Smooth muscle cell (in vitro differentiated cells): Measurements from ENCODE around the gene PRKAG3. TPM values are rescaled to one million over a fixed set of nuclear protein-coding genes. Genes with fewer than 3 reads are reported as not detected.

Source experiments
- DNase-seq: peaks from one replicate; lab custom pipeline; 2025; ENCODE audit not compliant: unreplicated experiment; lab: John Stamatoyannopoulos, UW
- H2AFZ ChIP-seq: fragments of 200-600 bp; sonication (generic); 2 replicates; pipeline ENCODE4 v1.6.0; 2016; ENCODE audit warnings: antibody characterized with exemption, low read depth, mild to moderate bottlenecking
- H3F3A ChIP-seq: fragments of 200-600 bp; sonication (generic); 2 replicates; pipeline ENCODE4 v1.6.0; 2017; ENCODE audit warnings: antibody characterized with exemption, low read depth
- H3K27ac ChIP-seq: fragments of 200-600 bp; sonication (generic); 2 replicates; pipeline ENCODE4 v1.5.1; 2016; ENCODE audit warnings: low read depth, mild to moderate bottlenecking
- H3K27me3 ChIP-seq: fragments of 200-600 bp; sonication (generic); 2 replicates; pipeline ENCODE4 v1.6.1; 2016; ENCODE audit warnings: low read depth, mild to moderate bottlenecking
- H3K36me3 ChIP-seq: fragments of 200-600 bp; sonication (generic); 2 replicates; pipeline ENCODE4 v1.5.1; 2016; ENCODE audit warnings: low read depth
- H3K4me1 ChIP-seq: fragments of 200-600 bp; sonication (generic); 2 replicates; pipeline ENCODE4 v1.5.1; 2016; ENCODE audit warnings: low read depth
- H3K4me2 ChIP-seq: fragments of 200-600 bp; sonication (generic); 2 replicates; pipeline ENCODE4 v1.6.0; 2016; ENCODE audit warnings: mild to moderate bottlenecking
- H3K4me3 ChIP-seq: fragments of 200-600 bp; sonication (generic); 2 replicates; pipeline ENCODE4 v1.5.1; 2016; ENCODE audit warnings: mild to moderate bottlenecking
- H3K79me2 ChIP-seq: fragments of 200-600 bp; sonication (generic); 2 replicates; pipeline ENCODE4 v1.6.0; 2016; ENCODE audit warnings: low read depth, mild to moderate bottlenecking
- H3K9ac ChIP-seq: fragments of 200-600 bp; sonication (generic); 2 replicates; pipeline ENCODE4 v1.6.0; 2016; ENCODE audit warnings: low read depth
- H3K9me3 ChIP-seq: fragments of 200-600 bp; sonication (generic); replicated peaks from 2 replicates; pipeline ENCODE4 v1.5.1; 2016; ENCODE audit warnings: low read depth
- H4K20me1 ChIP-seq: fragments of 200-600 bp; sonication (generic); 2 replicates; pipeline ENCODE4 v1.6.0; 2016; ENCODE audit warnings: low read depth
- WGBS: methylation state at CpG from one replicate; pipeline ENCODE4 v1.1.7; 2016; ENCODE audit warnings: low lambda C conversion rate; 5-methylcytosine and 5-hydroxymethylcytosine counted together
- polyA plus RNA-seq: library from polyadenylated mRNA; unstranded; fragments of >200 nt; fragmentation: Nextera tagmentation; extraction: Ambion mirVana; gene quantifications from 2 replicates; pipeline ENCODE4 v1.2.1, GENCODE V29; 2016
- total RNA-seq: library from RNA; depleted of rRNA; stranded (reverse); fragments of >200 nt; gene quantifications from 2 replicates; pipeline ENCODE4 v1.2.3, GENCODE V29; 2014
- TF ChIP-seq, protein P1 (sequence below): fragments of 200-600 bp; sonication (generic); IDR thresholded peaks from 2 replicates; pipeline ENCODE4 v1.5.1; 2017; ENCODE audit warnings: borderline replicate concordance, mild to moderate bottlenecking, antibody characterized with exemption; ENCODE audit not compliant: insufficient read depth, poor library complexity, severe bottlenecking

PRKAG3 gene
- total and polyA plus RNA-seq, 2 experiments from 2014 or later: not detected

DNA sequence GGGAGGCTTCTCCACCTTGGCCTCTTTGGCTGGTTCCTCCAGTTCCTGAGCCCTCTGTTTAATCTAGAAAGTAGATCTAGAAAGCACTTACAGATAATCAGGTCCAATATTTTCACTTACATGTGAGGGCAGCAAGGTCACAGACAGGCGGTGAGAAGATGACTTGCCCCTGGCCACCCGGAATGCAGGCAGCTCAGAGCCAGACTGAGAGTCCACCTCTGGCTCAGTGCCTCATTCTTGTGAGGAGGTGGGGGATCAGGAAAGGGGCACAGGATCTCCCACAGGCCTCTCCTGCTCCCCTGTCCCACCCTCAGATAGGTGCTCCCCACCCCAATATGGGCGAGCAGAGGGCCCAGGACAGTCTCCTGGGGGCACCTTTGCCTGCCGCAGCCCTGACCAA is 33.8 kb upstream of the PRKAG3 start:
- H3K27ac ChIP-seq: no peak overlapping the region
- no peaks in the 10 kb centered on the region for H3F3A ChIP-seq
- H3K27me3 ChIP-seq: peaks cover 36% of the 10 kb centered on the region
- no peaks in the 10 kb centered on the region for H3K36me3 ChIP-seq
- H3K4me2 ChIP-seq: no peak overlapping the region
- no peak for DNase-seq
- no peak overlapping the region for H3K4me3 ChIP-seq
- TF ChIP-seq, protein P1, sequence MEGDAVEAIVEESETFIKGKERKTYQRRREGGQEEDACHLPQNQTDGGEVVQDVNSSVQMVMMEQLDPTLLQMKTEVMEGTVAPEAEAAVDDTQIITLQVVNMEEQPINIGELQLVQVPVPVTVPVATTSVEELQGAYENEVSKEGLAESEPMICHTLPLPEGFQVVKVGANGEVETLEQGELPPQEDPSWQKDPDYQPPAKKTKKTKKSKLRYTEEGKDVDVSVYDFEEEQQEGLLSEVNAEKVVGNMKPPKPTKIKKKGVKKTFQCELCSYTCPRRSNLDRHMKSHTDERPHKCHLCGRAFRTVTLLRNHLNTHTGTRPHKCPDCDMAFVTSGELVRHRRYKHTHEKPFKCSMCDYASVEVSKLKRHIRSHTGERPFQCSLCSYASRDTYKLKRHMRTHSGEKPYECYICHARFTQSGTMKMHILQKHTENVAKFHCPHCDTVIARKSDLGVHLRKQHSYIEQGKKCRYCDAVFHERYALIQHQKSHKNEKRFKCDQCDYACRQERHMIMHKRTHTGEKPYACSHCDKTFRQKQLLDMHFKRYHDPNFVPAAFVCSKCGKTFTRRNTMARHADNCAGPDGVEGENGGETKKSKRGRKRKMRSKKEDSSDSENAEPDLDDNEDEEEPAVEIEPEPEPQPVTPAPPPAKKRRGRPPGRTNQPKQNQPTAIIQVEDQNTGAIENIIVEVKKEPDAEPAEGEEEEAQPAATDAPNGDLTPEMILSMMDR: no peak
- no peak overlapping the region for H2AFZ ChIP-seq
- 77% methylated on average over 4 of the region's 4 CpGs for WGBS
- H3K79me2 ChIP-seq: no peaks in the 10 kb centered on the region
- H3K4me1 ChIP-seq: no peaks in the 10 kb centered on the region
- H3K9ac ChIP-seq: no peak overlapping the region
- no peaks in the 10 kb centered on the region for H4K20me1 ChIP-seq
- H3K9me3 ChIP-seq: no peaks in the 10 kb centered on the region

DNA sequence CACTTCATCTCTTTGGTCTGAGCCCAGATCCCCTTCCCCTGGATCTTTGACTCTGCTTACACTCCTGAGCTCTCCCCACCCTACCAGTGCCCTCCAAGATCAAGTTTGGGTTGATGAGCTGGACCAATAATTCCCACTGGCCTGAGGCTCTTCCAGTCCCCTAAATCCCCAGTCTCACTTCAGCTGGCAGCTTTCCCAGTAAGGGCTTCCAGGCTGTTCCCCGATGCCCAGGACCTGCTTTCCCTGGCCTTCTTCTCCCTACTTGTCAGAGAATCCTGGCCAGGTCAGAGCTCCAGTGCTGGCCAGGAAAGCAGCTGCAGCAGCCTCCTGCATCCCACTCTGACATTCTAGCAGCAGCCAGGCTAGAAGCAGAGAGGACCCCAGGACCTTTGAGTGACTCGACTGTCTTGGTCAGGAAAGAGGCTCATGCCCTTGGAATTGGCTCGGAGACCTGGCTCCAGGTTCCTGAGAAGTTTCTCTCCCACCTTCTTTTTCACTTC is 31.5 kb upstream of the PRKAG3 start:
- peaks cover 6% of the 10 kb centered on the region for H3K4me1 ChIP-seq
- no peak overlapping the region for H3K4me2 ChIP-seq
- no peak overlapping the region for H3K9ac ChIP-seq
- no peak overlapping the region for H3K4me3 ChIP-seq
- WGBS: 95% methylated on average over 3 of the region's 3 CpGs
- no peaks in the 10 kb centered on the region for H3K9me3 ChIP-seq
- H3K27me3 ChIP-seq: peaks cover 40% of the 10 kb centered on the region
- no peak for DNase-seq
- H3K27ac ChIP-seq: no peak overlapping the region
- no peaks in the 10 kb centered on the region for H3F3A ChIP-seq
- TF ChIP-seq, protein P1: no peak
- H4K20me1 ChIP-seq: no peaks in the 10 kb centered on the region
- H3K79me2 ChIP-seq: no peaks in the 10 kb centered on the region
- no peak overlapping the region for H2AFZ ChIP-seq
- no peaks in the 10 kb centered on the region for H3K36me3 ChIP-seq

DNA sequence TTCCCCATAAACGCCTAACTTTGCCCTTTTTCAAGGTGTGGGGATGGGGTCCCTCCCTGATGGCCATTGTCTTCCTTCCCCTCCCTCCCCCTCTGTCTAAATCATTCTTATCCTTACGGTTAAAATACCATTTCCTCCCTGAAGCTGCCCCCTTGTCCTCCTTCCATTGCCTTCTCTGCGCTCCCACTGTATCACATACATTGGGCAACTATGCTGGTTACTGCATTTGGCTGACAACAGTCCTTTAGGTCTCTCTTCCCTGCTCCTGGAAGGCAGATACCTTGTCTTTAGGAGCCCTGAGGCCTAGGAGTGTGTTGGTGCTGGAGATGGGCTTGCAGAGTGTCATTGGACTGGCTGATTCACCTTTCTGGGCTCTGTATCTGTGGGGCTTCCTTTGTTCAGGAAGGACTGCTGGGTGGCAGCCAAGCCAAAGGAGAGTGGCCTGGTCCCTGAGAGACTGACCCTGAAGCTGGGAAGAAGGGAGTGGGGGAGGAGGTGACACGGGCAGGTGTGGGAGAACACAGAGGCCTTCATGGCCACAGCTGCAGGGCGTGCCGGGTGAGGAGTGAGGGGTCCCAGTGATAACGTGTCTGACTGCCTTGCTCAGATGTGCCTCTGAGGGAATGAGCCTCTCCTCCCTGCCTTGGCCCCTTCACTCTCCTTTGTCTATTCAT is 30.2 kb upstream of the PRKAG3 start:
- no peaks in the 10 kb centered on the region for H3K79me2 ChIP-seq
- 71% methylated on average over 7 of the region's 7 CpGs for WGBS
- DNase-seq: no peak
- no peak overlapping the region for H3K9ac ChIP-seq
- no peak overlapping the region for H2AFZ ChIP-seq
- no peak overlapping the region for H3K4me3 ChIP-seq
- H3F3A ChIP-seq: no peaks in the 10 kb centered on the region
- H3K9me3 ChIP-seq: no peaks in the 10 kb centered on the region
- H3K4me1 ChIP-seq: peaks cover 6% of the 10 kb centered on the region
- H3K27ac ChIP-seq: no peak overlapping the region
- TF ChIP-seq, protein P1: no peak
- H4K20me1 ChIP-seq: no peaks in the 10 kb centered on the region
- no peaks in the 10 kb centered on the region for H3K36me3 ChIP-seq
- H3K27me3 ChIP-seq: peaks cover 50% of the 10 kb centered on the region
- H3K4me2 ChIP-seq: no peak overlapping the region

DNA sequence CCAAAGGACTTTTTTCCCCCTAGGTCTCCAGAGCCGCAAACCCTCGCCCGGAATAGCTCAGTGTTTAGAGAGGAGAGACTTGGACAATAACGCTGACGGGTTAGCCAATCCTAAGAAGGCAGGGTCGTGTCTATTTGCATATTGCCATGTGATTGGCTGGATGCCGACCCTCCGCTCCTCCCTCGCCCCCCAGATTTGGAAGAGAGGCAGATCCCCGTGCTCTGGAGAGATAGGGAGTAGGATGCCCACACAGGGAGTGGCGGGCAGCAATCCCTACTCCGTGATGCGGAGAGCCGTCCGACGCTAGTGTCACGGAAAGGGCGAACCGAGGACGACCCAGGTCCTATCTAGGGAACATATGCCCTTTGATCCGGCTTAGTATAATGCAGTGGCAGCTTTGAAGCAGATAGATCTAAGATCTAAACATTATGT is 29.4 kb upstream of the PRKAG3 start:
- Histone ChIP-seq H3K79me2 (no peaks in the 10 kb centered on the region), H3K4me3 (peak overlapping the region; percentile 41), H3K36me3 (no peaks in the 10 kb centered on the region), H3K9ac (no peak overlapping the region), H3K4me1 (peaks cover 6% of the 10 kb centered on the region), H3K27ac (no peak overlapping the region), H3K9me3 (no peaks in the 10 kb centered on the region), H3K4me2 (peak overlapping the region; percentile 86), H4K20me1 (no peaks in the 10 kb centered on the region), H2AFZ (no peak overlapping the region), H3K27me3 (peaks cover 50% of the 10 kb centered on the region), H3F3A (no peaks in the 10 kb centered on the region)
- no peak for DNase-seq
- WGBS: 3% methylated on average over 21 of the region's 21 CpGs
- TF ChIP-seq, protein P1: no peak
